ENCODE results near the gene ADAMTS8. TPM values are rescaled to one million over a fixed set of nuclear protein-coding genes. Genes with fewer than 3 reads are reported as not detected.

ADAMTS8 gene
- total and polyA plus RNA-seq, 9 of the 15 experiments (the other 6 are each of a cell fraction or from before 2014, with no cell fraction given), result not detected

DNA sequence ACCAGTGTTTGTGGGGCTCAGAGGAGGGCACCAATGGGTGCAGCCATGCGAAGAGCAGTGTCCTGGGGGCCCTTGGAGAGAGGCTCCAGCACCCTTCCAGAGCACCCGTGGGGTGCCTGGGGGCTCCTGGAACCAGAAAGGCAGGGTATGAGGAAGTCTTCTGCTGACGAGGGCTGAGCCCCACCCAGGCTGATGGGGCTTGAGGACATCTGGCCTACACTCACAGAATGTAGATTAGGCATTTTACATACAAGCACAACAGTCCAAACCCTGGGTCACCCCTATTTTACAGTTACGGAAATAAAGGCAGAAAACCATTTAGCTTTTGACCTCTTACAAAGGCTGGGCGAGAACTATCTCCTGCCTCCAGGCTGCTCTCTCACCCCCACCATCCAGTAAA lies 47.6 kb downstream of the ADAMTS8 start:
- no TSS peak for BruUV-seq (replicated peaks)
- Histone ChIP-seq H2AFZ (ENCODE audit: low read depth, low read length) (no peak overlapping the region), H3K9me1 (ENCODE audit: control insufficient read depth, insufficient read depth, low read length) (no peaks in the 10 kb centered on the region), H3K4me2 (ENCODE audit: insufficient read depth, low read length) (no peak overlapping the region), H3K9me3 (replicated peaks; ENCODE audit: control insufficient read depth, insufficient read depth, low read depth, low read length) (no peaks in the 10 kb centered on the region), H3K4me1 (replicated peaks in 1 of 2; ENCODE audit: control insufficient read depth in 2 of 2, insufficient read depth in 2 of 2, low read length in 2 of 2) (no peaks in the 10 kb centered on the region), H3K79me2 (ENCODE audit: control insufficient read depth, insufficient read depth, low read length) (no peaks in the 10 kb centered on the region), H4K20me1 (replicated peaks; ENCODE audit: control insufficient read depth, insufficient read depth, low read length) (no peaks in the 10 kb centered on the region), H3K4me3 (no peak overlapping the region), H3K27me3 (ENCODE audit: control insufficient read depth in 2 of 2, insufficient read depth in 2 of 2, low read length in 2 of 2) (peaks cover 3 to 33% of the 10 kb centered on the region in 2 experiments; a peak in 3 of 5 replicates), H3K9ac (ENCODE audit: insufficient read depth in 1 of 2, low read depth in 2 of 2, low read length in 2 of 2) (no peak overlapping the region), H3K27ac (ENCODE audit: extremely low read depth, low read depth, low read length) (no peak overlapping the region), H3K36me3 (ENCODE audit: control insufficient read depth, insufficient read depth, low read length) (no peaks in the 10 kb centered on the region)
- intact Hi-C loops (cut with micrococcal nuclease), result no loop called here
- FAIRE-seq (no peak), ATAC-seq (no peak), DNase-seq (ENCODE audit: extremely low read depth in 1 of 4, low spot score in 3 of 4) (no peak)
- ChIA-PET POLR2A (interaction anchor here (1.2 kb wide), 1 partner anchor 14 kb away, joined by 3 read pairs; no protein-coding TSS in a partner anchor), CTCF (ENCODE audit: low intra/inter-chr PET ratio) (no interaction called here)
- TF ChIP-seq, protein P1, sequence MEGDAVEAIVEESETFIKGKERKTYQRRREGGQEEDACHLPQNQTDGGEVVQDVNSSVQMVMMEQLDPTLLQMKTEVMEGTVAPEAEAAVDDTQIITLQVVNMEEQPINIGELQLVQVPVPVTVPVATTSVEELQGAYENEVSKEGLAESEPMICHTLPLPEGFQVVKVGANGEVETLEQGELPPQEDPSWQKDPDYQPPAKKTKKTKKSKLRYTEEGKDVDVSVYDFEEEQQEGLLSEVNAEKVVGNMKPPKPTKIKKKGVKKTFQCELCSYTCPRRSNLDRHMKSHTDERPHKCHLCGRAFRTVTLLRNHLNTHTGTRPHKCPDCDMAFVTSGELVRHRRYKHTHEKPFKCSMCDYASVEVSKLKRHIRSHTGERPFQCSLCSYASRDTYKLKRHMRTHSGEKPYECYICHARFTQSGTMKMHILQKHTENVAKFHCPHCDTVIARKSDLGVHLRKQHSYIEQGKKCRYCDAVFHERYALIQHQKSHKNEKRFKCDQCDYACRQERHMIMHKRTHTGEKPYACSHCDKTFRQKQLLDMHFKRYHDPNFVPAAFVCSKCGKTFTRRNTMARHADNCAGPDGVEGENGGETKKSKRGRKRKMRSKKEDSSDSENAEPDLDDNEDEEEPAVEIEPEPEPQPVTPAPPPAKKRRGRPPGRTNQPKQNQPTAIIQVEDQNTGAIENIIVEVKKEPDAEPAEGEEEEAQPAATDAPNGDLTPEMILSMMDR (IDR thresholded peaks at IDR 0.05 in 2 of 3, conservative IDR thresholded peaks at IDR 0.05 in 1 of 3; ENCODE audit: insufficient read depth in 2 of 3, low read depth in 1 of 3, low read length in 3 of 3), result no peak
- no peak for TF ChIP-seq OTX1 (CRISPR knock-in tag; IDR thresholded peaks at IDR 0.05)
- TF ChIP-seq POLR2AphosphoS5 (IDR thresholded peaks at IDR 0.05; ENCODE audit: control insufficient read depth, insufficient read depth, low read depth, low read length), result no peak
- no peak for TF ChIP-seq NR4A1 (CRISPR knock-in tag; IDR thresholded peaks at IDR 0.05)
- no peak for TF ChIP-seq NR4A1 (tag; IDR thresholded peaks at IDR 0.05)
- TF ChIP-seq ZNF561 (CRISPR knock-in tag; conservative IDR thresholded peaks at IDR 0.05), result no peak
- no peak for TF ChIP-seq ZNF76 (CRISPR knock-in tag; IDR thresholded peaks at IDR 0.05; ENCODE audit: borderline replicate concordance)
- TF ChIP-seq, protein P2, sequence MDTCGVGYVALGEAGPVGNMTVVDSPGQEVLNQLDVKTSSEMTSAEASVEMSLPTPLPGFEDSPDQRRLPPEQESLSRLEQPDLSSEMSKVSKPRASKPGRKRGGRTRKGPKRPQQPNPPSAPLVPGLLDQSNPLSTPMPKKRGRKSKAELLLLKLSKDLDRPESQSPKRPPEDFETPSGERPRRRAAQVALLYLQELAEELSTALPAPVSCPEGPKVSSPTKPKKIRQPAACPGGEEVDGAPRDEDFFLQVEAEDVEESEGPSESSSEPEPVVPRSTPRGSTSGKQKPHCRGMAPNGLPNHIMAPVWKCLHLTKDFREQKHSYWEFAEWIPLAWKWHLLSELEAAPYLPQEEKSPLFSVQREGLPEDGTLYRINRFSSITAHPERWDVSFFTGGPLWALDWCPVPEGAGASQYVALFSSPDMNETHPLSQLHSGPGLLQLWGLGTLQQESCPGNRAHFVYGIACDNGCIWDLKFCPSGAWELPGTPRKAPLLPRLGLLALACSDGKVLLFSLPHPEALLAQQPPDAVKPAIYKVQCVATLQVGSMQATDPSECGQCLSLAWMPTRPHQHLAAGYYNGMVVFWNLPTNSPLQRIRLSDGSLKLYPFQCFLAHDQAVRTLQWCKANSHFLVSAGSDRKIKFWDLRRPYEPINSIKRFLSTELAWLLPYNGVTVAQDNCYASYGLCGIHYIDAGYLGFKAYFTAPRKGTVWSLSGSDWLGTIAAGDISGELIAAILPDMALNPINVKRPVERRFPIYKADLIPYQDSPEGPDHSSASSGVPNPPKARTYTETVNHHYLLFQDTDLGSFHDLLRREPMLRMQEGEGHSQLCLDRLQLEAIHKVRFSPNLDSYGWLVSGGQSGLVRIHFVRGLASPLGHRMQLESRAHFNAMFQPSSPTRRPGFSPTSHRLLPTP (IDR thresholded peaks at IDR 0.05; ENCODE audit: borderline replicate concordance, extremely low read depth, insufficient read length), result no peak
- in situ Hi-C loops (cut with MboI), result no loop called here
- 0% methylated on average over 5 of the region's 5 CpGs for WGBS (ENCODE audit: insufficient coverage, low coverage, missing lambda C conversion rate)
